SK-N-SH (cell line): ENCODE data around the gene AUTS2.
A peak's percentile ranks its signal among the peaks of the same experiment; 100 is the strongest.

ENCODE experiments used
- CTCF ChIP-seq: fragments of 200-600 bp; sonication (generic); IDR thresholded peaks from 2 replicates; pipeline ENCODE4 v1.6.1; 2017; ENCODE audit warnings: antibody characterized with exemption, mild to moderate bottlenecking, moderate library complexity
- EP300 ChIP-seq, 2 experiments: IDR thresholded peaks; 2 replicates each; pipeline versions ENCODE4 v1.4.0 to v1.6.1; 2012; ENCODE audit warnings: borderline replicate concordance in 1 of 2, low read depth in 1 of 2, low read length in 1 of 2
- EZH2phosphoT487 ChIP-seq: fragments of 200-600 bp; sonication (generic); IDR thresholded peaks from 2 replicates; pipeline ENCODE4 v1.6.1; 2017; ENCODE audit warnings: low read depth, mixed run types, mild to moderate bottlenecking, antibody characterized with exemption, moderate library complexity, borderline replicate concordance
- FOXM1 ChIP-seq: IDR thresholded peaks from 2 replicates; pipeline ENCODE4 v1.4.0; 2012; ENCODE audit warnings: low read depth, mild to moderate bottlenecking
- GATA2 ChIP-seq: sonication (generic); formaldehyde crosslinking; IDR thresholded peaks from 2 replicates; pipeline ENCODE4 v1.5.0; 2020; ENCODE audit warnings: mild to moderate bottlenecking, missing genetic modification reagents
- JUND ChIP-seq: IDR thresholded peaks from 2 replicates; pipeline ENCODE4 v1.4.0; 2012
- POLR2AphosphoS5 ChIP-seq: IDR thresholded peaks from 2 replicates; pipeline ENCODE4 v1.6.1; 2012; ENCODE audit warnings: low read depth, low read length
- REST ChIP-seq: IDR thresholded peaks from 2 replicates; pipeline ENCODE4 v1.6.1; 2012; ENCODE audit warnings: mild to moderate bottlenecking, low read depth, low read length, moderate library complexity
- SMC3 ChIP-seq: IDR thresholded peaks from 2 replicates; pipeline ENCODE4 v1.6.1; 2012; ENCODE audit warnings: low read depth, low read length, improper control_type of control experiment
- TCF12 ChIP-seq: IDR thresholded peaks from 2 replicates; pipeline ENCODE4 v1.4.0; 2012
- TEAD4 ChIP-seq: IDR thresholded peaks from 2 replicates; pipeline ENCODE4 v1.4.0; 2012; ENCODE audit warnings: mild to moderate bottlenecking, borderline replicate concordance; ENCODE audit not compliant: insufficient read depth
- YY1 ChIP-seq: IDR thresholded peaks from 2 replicates; pipeline ENCODE4 v1.4.0; 2012; ENCODE audit warnings: low read depth, mild to moderate bottlenecking

DNA sequence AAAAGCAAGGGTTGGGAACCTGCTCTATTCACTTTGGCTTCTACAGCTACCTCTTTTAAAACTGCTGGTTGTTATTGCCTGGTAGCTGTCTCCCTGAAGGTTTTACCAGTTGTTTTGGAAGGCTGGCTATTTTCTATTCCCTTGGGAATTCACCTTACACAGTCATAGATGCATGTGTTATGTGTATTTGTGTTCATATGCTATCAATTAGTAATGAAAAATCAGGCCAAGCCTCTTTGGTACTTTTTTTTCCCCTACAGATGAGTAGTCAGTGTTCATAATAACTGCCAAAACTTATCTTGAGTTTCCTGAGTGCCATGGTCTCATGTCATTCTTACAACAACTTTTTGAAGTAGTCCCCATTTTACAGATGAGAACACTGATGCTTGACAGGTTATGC, 795.7 kb downstream of the AUTS2 start:
- TF ChIP-seq CTCF (no peak), TEAD4 (no peak), POLR2AphosphoS5 (no peak), JUND (no peak), EP300 (IDR thresholded peaks at IDR 0.05; ENCODE audit: borderline replicate concordance in 1 of 2, low read depth in 1 of 2, low read length in 1 of 2) (no peak), GATA2 (CRISPR knock-in tag) (no peak), REST (no peak), FOXM1 (no peak), SMC3 (no peak), TCF12 (peak; percentile 35; the same call in 1 of the 2 replicates), EZH2phosphoT487 (no peak), YY1 (no peak)
